ENCODE data around the gene TNRC18. TPM values are rescaled to one million over a fixed set of nuclear protein-coding genes. Genes with fewer than 3 reads are reported as not detected.

Gene TNRC18
- total and polyA plus RNA-seq, 9 of the 15 experiments (the other 6 are each of a cell fraction or from before 2014, with no cell fraction given) = 0.03 to 43.2 (median 18.0) TPM

DNA sequence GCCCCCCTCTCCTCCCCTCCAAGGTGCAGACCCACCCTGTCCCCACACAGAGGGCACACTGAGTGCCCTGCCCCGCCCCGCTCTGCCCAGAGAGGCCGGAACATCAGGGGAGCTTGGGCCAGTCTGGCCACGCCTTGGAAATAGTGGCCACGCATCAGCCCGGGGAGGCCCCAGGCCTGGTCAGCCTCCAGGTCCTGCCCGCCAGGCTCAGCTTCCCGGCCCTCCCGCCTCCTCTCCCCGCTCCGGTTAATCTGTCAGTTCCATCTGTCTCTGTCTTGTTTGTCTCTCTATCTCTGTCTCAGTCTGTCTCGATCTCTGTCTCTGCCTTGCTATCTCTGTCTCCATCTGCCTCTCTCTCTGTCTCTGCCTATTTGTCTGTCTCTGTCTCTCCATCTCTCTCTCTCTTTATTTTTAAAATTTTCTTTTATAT lies 28.9 kb upstream of the TNRC18 start (continued):
- TF ChIP-seq RBBP5 (IDR thresholded peaks at IDR 0.05; ENCODE audit: borderline replicate concordance, insufficient read depth, low read length, poor library complexity, severe bottlenecking) (peak; percentile 11), ZNF589 (CRISPR knock-in tag; IDR thresholded peaks at IDR 0.05; ENCODE audit: low read depth) (no peak), ETV1 (tag; conservative IDR thresholded peaks at IDR 0.05; ENCODE audit: low read depth) (no peak), HBP1 (CRISPR knock-in tag; IDR thresholded peaks at IDR 0.05) (no peak), SREBF1 (IDR thresholded peaks at IDR 0.05; ENCODE audit: borderline replicate concordance, low read depth, low read length) (no peak), GTF2B (IDR thresholded peaks at IDR 0.05; ENCODE audit: extremely low read depth, insufficient read length) (no peak), FOXM1 (IDR thresholded peaks at IDR 0.05; ENCODE audit: low read depth) (peak; percentile 64; the same call in 1 of the 2 replicates), FOXM1 (CRISPR knock-in tag; IDR thresholded peaks at IDR 0.05; ENCODE audit: low read depth) (no peak), SLC30A9 (CRISPR knock-in tag; IDR thresholded peaks at IDR 0.05) (no peak), MAFG (tag; conservative IDR thresholded peaks at IDR 0.05) (no peak), GABPB1 (CRISPR knock-in tag; IDR thresholded peaks at IDR 0.05) (no peak), WHSC1 (IDR thresholded peaks at IDR 0.05; ENCODE audit: low read length) (no peak), PURB (CRISPR knock-in tag; IDR thresholded peaks at IDR 0.05; ENCODE audit: low read depth) (no peak), CREBBP (IDR thresholded peaks at IDR 0.05; ENCODE audit: low read depth, low read length) (no peak), POLR3A (IDR thresholded peaks at IDR 0.05; ENCODE audit: borderline replicate concordance, extremely low read depth, insufficient read depth, insufficient read length) (no peak), CBX1 (IDR thresholded peaks at IDR 0.05; ENCODE audit: low read depth) (no peak), GABPA (tag; conservative IDR thresholded peaks at IDR 0.05; ENCODE audit: low read depth) (no peak; the same call in 1 of the 2 replicates), SIRT6 (IDR thresholded peaks at IDR 0.05; ENCODE audit: low read depth, low read length) (no peak), SMC3 (conservative IDR thresholded peaks at IDR 0.05; ENCODE audit: insufficient read depth, low read depth, low read length) (no peak), ELF2 (CRISPR knock-in tag; IDR thresholded peaks at IDR 0.05) (no peak), ETV6 (IDR thresholded peaks at IDR 0.05; ENCODE audit: borderline replicate concordance in 1 of 2, low read depth in 2 of 2, low read length in 1 of 2) (no peak), ETV6 (CRISPR knock-in tag; IDR thresholded peaks at IDR 0.05; ENCODE audit: borderline replicate concordance) (no peak), CHD2 (IDR thresholded peaks at IDR 0.05; ENCODE audit: low read depth, low read length) (no peak), NFRKB (IDR thresholded peaks at IDR 0.05; ENCODE audit: low read depth) (no peak)
- TF ChIP-seq, protein P1, sequence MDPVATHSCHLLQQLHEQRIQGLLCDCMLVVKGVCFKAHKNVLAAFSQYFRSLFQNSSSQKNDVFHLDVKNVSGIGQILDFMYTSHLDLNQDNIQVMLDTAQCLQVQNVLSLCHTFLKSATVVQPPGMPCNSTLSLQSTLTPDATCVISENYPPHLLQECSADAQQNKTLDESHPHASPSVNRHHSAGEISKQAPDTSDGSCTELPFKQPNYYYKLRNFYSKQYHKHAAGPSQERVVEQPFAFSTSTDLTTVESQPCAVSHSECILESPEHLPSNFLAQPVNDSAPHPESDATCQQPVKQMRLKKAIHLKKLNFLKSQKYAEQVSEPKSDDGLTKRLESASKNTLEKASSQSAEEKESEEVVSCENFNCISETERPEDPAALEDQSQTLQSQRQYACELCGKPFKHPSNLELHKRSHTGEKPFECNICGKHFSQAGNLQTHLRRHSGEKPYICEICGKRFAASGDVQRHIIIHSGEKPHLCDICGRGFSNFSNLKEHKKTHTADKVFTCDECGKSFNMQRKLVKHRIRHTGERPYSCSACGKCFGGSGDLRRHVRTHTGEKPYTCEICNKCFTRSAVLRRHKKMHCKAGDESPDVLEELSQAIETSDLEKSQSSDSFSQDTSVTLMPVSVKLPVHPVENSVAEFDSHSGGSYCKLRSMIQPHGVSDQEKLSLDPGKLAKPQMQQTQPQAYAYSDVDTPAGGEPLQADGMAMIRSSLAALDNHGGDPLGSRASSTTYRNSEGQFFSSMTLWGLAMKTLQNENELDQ (CRISPR knock-in tag; IDR thresholded peaks at IDR 0.05; ENCODE audit: borderline replicate concordance) = no peak
- TF ChIP-seq, protein P2, sequence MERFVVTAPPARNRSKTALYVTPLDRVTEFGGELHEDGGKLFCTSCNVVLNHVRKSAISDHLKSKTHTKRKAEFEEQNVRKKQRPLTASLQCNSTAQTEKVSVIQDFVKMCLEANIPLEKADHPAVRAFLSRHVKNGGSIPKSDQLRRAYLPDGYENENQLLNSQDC (CRISPR knock-in tag; IDR thresholded peaks at IDR 0.05) = no peak
